Uterus (tissue), 2 donors: ENCODE data around the gene NAA15.
"Not testable (repeated sequence)": the region's sequence is repeated elsewhere in the genome, so short reads cannot be mapped to it uniquely, and the experiment has no call there.

ENCODE experiments used
- POLR2A ChIP-seq, 2 donors: fragments of 450-650 bp; IDR thresholded peaks; one replicate each; pipeline ENCODE4 v1.6.1; 2016; ENCODE audit warnings: antibody characterized with exemption in 2 of 2, mild to moderate bottlenecking in 1 of 2, moderate library complexity in 1 of 2
- TF ChIP-seq, protein P1 (sequence below), 4 experiments: fragments of 200-600 bp in 2 of 4; fragments of 450-650 bp in 2 of 4; sonication (generic) in 2 of 4; IDR thresholded peaks; one replicate each; pipeline ENCODE4 v1.5.1; 2016 to 2019; ENCODE audit warnings: antibody characterized with exemption in 4 of 4, mild to moderate bottlenecking in 2 of 4, moderate library complexity in 1 of 4

DNA sequence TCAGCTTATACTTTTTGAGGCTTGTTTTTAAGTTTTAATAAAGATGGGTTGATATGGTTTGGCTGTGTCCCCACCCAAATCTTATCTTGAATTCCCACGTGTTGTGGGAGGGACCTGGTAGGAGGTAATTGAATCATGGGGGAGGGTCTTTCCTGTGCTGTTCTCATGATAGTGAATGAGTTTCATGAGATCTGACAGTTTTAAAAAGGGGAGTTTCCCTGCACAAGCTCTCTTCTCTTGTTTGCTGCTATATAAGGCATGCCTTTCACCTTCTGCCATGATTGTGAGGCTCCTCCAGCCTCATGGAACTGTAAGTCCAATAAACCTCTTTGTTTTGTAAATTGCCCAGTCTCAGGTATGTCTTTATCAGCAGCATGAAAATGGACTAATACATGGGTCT is 20.8 kb downstream of the NAA15 start:
- TF ChIP-seq POLR2A (IDR thresholded peaks at IDR 0.05), result not testable (repeated sequence)
- TF ChIP-seq, protein P1, sequence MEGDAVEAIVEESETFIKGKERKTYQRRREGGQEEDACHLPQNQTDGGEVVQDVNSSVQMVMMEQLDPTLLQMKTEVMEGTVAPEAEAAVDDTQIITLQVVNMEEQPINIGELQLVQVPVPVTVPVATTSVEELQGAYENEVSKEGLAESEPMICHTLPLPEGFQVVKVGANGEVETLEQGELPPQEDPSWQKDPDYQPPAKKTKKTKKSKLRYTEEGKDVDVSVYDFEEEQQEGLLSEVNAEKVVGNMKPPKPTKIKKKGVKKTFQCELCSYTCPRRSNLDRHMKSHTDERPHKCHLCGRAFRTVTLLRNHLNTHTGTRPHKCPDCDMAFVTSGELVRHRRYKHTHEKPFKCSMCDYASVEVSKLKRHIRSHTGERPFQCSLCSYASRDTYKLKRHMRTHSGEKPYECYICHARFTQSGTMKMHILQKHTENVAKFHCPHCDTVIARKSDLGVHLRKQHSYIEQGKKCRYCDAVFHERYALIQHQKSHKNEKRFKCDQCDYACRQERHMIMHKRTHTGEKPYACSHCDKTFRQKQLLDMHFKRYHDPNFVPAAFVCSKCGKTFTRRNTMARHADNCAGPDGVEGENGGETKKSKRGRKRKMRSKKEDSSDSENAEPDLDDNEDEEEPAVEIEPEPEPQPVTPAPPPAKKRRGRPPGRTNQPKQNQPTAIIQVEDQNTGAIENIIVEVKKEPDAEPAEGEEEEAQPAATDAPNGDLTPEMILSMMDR (IDR thresholded peaks at IDR 0.05), result not testable (repeated sequence)
